H1 (cell line): ENCODE data around the gene INF2. TPM values are rescaled to one million over a fixed set of nuclear protein-coding genes. Genes with fewer than 3 reads are reported as not detected.

ENCODE experiments used
- CTCF ChIA-PET: fragments of 300-600 bp; sonication (Branson Sonifier 250); formaldehyde crosslinking; loops from one replicate; lab custom pipeline; 2021; ENCODE audit not compliant: partially characterized antibody; lab: Charles Lee
- POLR2A ChIA-PET: fragments of 300-600 bp; sonication (Branson Sonifier 250); formaldehyde crosslinking; loops from one replicate; lab custom pipeline; 2021; ENCODE audit warnings: inconsistent platforms; ENCODE audit not compliant: partially characterized antibody; lab: Charles Lee
- DNase-seq, 2 experiments: peaks; one replicate each; pipeline versions ENCODE4 v3.0.0 to v3.0.0-alpha.2; 2010 to 2022; ENCODE audit warnings: low spot score in 2 of 2, low read depth in 1 of 2, mixed read lengths in 1 of 2
- FAIRE-seq: peaks from 2 replicates; lab custom pipeline; 2011; peaks lifted over from hg19 to GRCh38; lab: Jason Lieb, UNC
- H2AFZ ChIP-seq: 2 replicates; pipeline ENCODE4 v1.8.1; 2012; ENCODE audit warnings: low read length, inconsistent platforms
- H2AK5ac ChIP-seq: 2 replicates; pipeline ENCODE4 v1.6.1; 2013; ENCODE audit warnings: low read depth, low read length
- H2BK120ac ChIP-seq: replicated peaks from 2 replicates; pipeline ENCODE3; 2013; ENCODE audit warnings: low read depth, low read length, inconsistent platforms
- H2BK12ac ChIP-seq: 2 replicates; pipeline ENCODE4 v1.6.1; 2013; ENCODE audit warnings: low read depth, low read length
- H2BK15ac ChIP-seq: 2 replicates; pipeline ENCODE4 v1.6.1; 2013; ENCODE audit warnings: low read length
- H2BK20ac ChIP-seq: 2 replicates; pipeline ENCODE4 v1.6.1; 2013; ENCODE audit warnings: low read length
- H2BK5ac ChIP-seq: 2 replicates; pipeline ENCODE4 v1.6.1; 2013; ENCODE audit warnings: low read depth, low read length
- H3K14ac ChIP-seq: 2 replicates; pipeline ENCODE4 v1.6.1; 2013; ENCODE audit warnings: inconsistent platforms; ENCODE audit not compliant: insufficient read length
- H3K18ac ChIP-seq: 2 replicates; pipeline ENCODE4 v1.6.1; 2013; ENCODE audit warnings: low read length; ENCODE audit errors: extremely low read depth
- H3K23ac ChIP-seq: 2 replicates; pipeline ENCODE4 v1.6.1; 2013; ENCODE audit warnings: inconsistent platforms; ENCODE audit not compliant: insufficient read length
- H3K23me2 ChIP-seq: 2 replicates; pipeline ENCODE4 v1.6.1; 2013; ENCODE audit warnings: low read depth, low read length
- H3K27ac ChIP-seq: 2 replicates; pipeline ENCODE4 v1.6.1; 2011; ENCODE audit warnings: low read depth, low read length, inconsistent platforms
- H3K27me3 ChIP-seq, 4 experiments: replicated peaks in 1 of 4; 1 replicate in 1 of 4; 2 replicates in 3 of 4; pipeline versions ENCODE4 v1.6.1 to v1.8.1; 2011 to 2013; ENCODE audit warnings: low read length in 3 of 4, mild to moderate bottlenecking in 3 of 4, inconsistent platforms in 2 of 4, mixed read lengths in 2 of 4, moderate library complexity in 1 of 4; ENCODE audit not compliant: control insufficient read depth in 3 of 4, insufficient read depth in 3 of 4; ENCODE audit errors: extremely low read depth in 1 of 4
- H3K36me3 ChIP-seq, 4 experiments: 2 replicates each; pipeline versions ENCODE4 v1.6.1 to v1.8.1; 2011 to 2013; ENCODE audit warnings: mild to moderate bottlenecking in 4 of 4, low read length in 3 of 4, moderate library complexity in 2 of 4, control low read depth in 1 of 4, inconsistent platforms in 1 of 4; ENCODE audit not compliant: insufficient read depth in 4 of 4, control insufficient read depth in 2 of 4
- H3K4ac ChIP-seq: replicated peaks from 2 replicates; pipeline ENCODE3; 2013; ENCODE audit warnings: low read length, low read depth, mixed read lengths, inconsistent platforms; ENCODE audit not compliant: insufficient read length
- H3K4me1 ChIP-seq, 4 experiments: replicated peaks in 1 of 4; 1 replicate in 1 of 4; 2 replicates in 3 of 4; pipeline versions ENCODE4 v1.6.1 to v1.8.1; 2011 to 2013; ENCODE audit warnings: low read length in 3 of 4, inconsistent platforms in 2 of 4, mixed read lengths in 1 of 4; ENCODE audit not compliant: insufficient read depth in 4 of 4, control insufficient read depth in 3 of 4
- H3K4me2 ChIP-seq, 2 experiments: 2 replicates each; pipeline versions ENCODE4 v1.6.1 to v1.8.1; 2011 to 2013; ENCODE audit warnings: low read depth in 2 of 2, low read length in 2 of 2, control low read depth in 1 of 2, inconsistent platforms in 1 of 2, mild to moderate bottlenecking in 1 of 2; ENCODE audit not compliant: insufficient read depth in 1 of 2
- H3K4me3 ChIP-seq, 4 experiments: fragments of 200-600, 300-600 bp in 1 of 4; sonication (generic), shearing (Covaris generic), sonication (Bioruptor Twin) in 1 of 4; 2 replicates each; pipeline versions ENCODE4 v1.5.1 to v1.8.1; 2011 to 2016; ENCODE audit warnings: low read length in 4 of 4, low read depth in 3 of 4, control low read depth in 2 of 4, inconsistent platforms in 2 of 4, mild to moderate bottlenecking in 2 of 4, mixed read lengths in 1 of 4, moderate library complexity in 1 of 4; ENCODE audit not compliant: insufficient read depth in 2 of 4; ENCODE audit errors: extremely low read depth in 1 of 4
- H3K56ac ChIP-seq: replicated peaks from 2 replicates; pipeline ENCODE3; 2013; ENCODE audit warnings: low read depth, mild to moderate bottlenecking, mixed read lengths, low read length, inconsistent platforms; ENCODE audit not compliant: insufficient read length
- H3K79me1 ChIP-seq: 2 replicates; pipeline ENCODE4 v1.6.1; 2013; ENCODE audit warnings: low read depth, low read length, control low read depth
- H3K79me2 ChIP-seq, 2 experiments: 2 replicates each; pipeline versions ENCODE4 v1.6.1 to v1.8.1; 2012 to 2013; ENCODE audit warnings: low read length in 2 of 2, mild to moderate bottlenecking in 2 of 2, inconsistent platforms in 1 of 2; ENCODE audit not compliant: insufficient read depth in 2 of 2, control insufficient read depth in 1 of 2
- H3K9ac ChIP-seq, 4 experiments: replicated peaks in 1 of 4; 1 replicate in 1 of 4; 2 replicates in 3 of 4; pipeline versions ENCODE4 v1.6.1 to v1.8.1; 2011 to 2013; ENCODE audit warnings: low read depth in 3 of 4, low read length in 3 of 4, control low read depth in 2 of 4, mild to moderate bottlenecking in 2 of 4, moderate library complexity in 2 of 4, inconsistent platforms in 1 of 4; ENCODE audit errors: extremely low read depth in 1 of 4
- H3K9me3 ChIP-seq, 2 experiments: 2 replicates each; pipeline versions ENCODE4 v1.6.1 to v1.8.1; 2012 to 2013; ENCODE audit warnings: mild to moderate bottlenecking in 2 of 2, moderate library complexity in 2 of 2, control low read depth in 1 of 2, inconsistent platforms in 1 of 2, low read depth in 1 of 2, low read length in 1 of 2, mixed read lengths in 1 of 2; ENCODE audit not compliant: insufficient read depth in 2 of 2
- H4K20me1 ChIP-seq, 2 experiments: replicated peaks in 1 of 2; 2 replicates each; pipeline versions ENCODE3 to v1.8.1; 2011 to 2013; ENCODE audit warnings: inconsistent platforms in 2 of 2, low read length in 2 of 2, mild to moderate bottlenecking in 1 of 2; ENCODE audit not compliant: insufficient read depth in 2 of 2, control insufficient read depth in 1 of 2
- H4K5ac ChIP-seq: 2 replicates; pipeline ENCODE4 v1.6.1; 2013; ENCODE audit warnings: low read length, low read depth, mixed read lengths, inconsistent platforms; ENCODE audit not compliant: insufficient read length
- H4K8ac ChIP-seq: 2 replicates; pipeline ENCODE4 v1.8.0; 2013; ENCODE audit warnings: mild to moderate bottlenecking, moderate library complexity, low read length, inconsistent platforms; ENCODE audit not compliant: insufficient read depth; ENCODE audit errors: extremely low read depth
- H4K91ac ChIP-seq: replicated peaks from 2 replicates; pipeline ENCODE3; 2013; ENCODE audit warnings: low read length, mixed read lengths, inconsistent platforms; ENCODE audit not compliant: insufficient read length
- BCL11A ChIP-seq, 2 experiments: IDR thresholded peaks; one replicate each; pipeline ENCODE4 v1.6.1; 2011; ENCODE audit warnings: low read depth in 2 of 2, low read length in 2 of 2, mild to moderate bottlenecking in 2 of 2
- CHD2 ChIP-seq: IDR thresholded peaks from 2 replicates; pipeline ENCODE4 v1.6.1; 2012; ENCODE audit warnings: low read length, improper control_type of control experiment
- HDAC6 ChIP-seq: IDR thresholded peaks from one replicate; pipeline ENCODE4 v1.7.1; 2012; ENCODE audit warnings: low read depth, mild to moderate bottlenecking, inconsistent platforms, low read length, moderate library complexity
- KDM4A ChIP-seq: IDR thresholded peaks from one replicate; pipeline ENCODE4 v1.7.1; 2012; ENCODE audit warnings: low read depth, mild to moderate bottlenecking, moderate library complexity, low read length, inconsistent platforms; ENCODE audit not compliant: severe bottlenecking
- POLR2A ChIP-seq, 2 experiments: IDR thresholded peaks; 1 replicate in 1 of 2; 2 replicates in 1 of 2; pipeline ENCODE4 v1.6.1; 2011; ENCODE audit warnings: low read depth in 2 of 2, low read length in 2 of 2, mild to moderate bottlenecking in 2 of 2; ENCODE audit errors: control extremely low read depth in 1 of 2
- WGBS, 2 experiments: shearing (Covaris generic) in 1 of 2; methylation state at CpG; one replicate each; pipeline versions ENCODE4 v1.1.6 to v1.1.7; 2013 to 2015; ENCODE audit warnings: low lambda C conversion rate in 2 of 2, mixed read lengths in 2 of 2, inconsistent platforms in 1 of 2, low coverage in 1 of 2, missing lambda C conversion rate in 1 of 2; ENCODE audit not compliant: insufficient replicate concordance in 2 of 2, insufficient coverage in 1 of 2, insufficient read length in 1 of 2; ENCODE audit errors: extremely low coverage in 1 of 2, missing lambda C conversion rate in 1 of 2; 5-methylcytosine and 5-hydroxymethylcytosine counted together
- polyA plus RNA-seq, 7 experiments: library from polyadenylated mRNA; depleted of rRNA in 3 of 7; stranded (reverse) in 5 of 7; unstranded in 2 of 7; fragments of >200 nt in 5 of 7; fragments of 200-250 nt in 2 of 7; gene quantifications; 1 replicate in 5 of 7; 2 replicates in 1 of 7; 4 replicates in 1 of 7; pipeline versions ENCODE4 v1.2.1 to v1.2.3, GENCODE V29; 2011 to 2013; ENCODE audit warnings: missing spikeins in 2 of 7, mixed read lengths in 2 of 7
- total RNA-seq: library from RNA; stranded (reverse); fragmentation: NEBNext Ultra II Directional; extraction: Animal tissue kit (Norgen Biotek cat#: 25700); gene quantifications from 2 replicates; pipeline ENCODE4 v1.2.1, GENCODE V29; 2021
- TF ChIP-seq, protein P1 (sequence below), 3 experiments: IDR thresholded peaks; 1 replicate in 2 of 3; 2 replicates in 1 of 3; pipeline versions ENCODE4 v1.5.1 to v1.6.1; 2011; ENCODE audit warnings: low read length in 3 of 3, mild to moderate bottlenecking in 3 of 3, inconsistent platforms in 2 of 3, low read depth in 1 of 3, moderate library complexity in 1 of 3; ENCODE audit not compliant: insufficient read depth in 1 of 3; ENCODE audit errors: control extremely low read depth in 1 of 3
- TF ChIP-seq, protein P2 (sequence below): IDR thresholded peaks from 2 replicates; pipeline ENCODE4 v1.6.1; 2012; ENCODE audit warnings: low read length, inconsistent platforms

INF2 gene
- total and polyA plus RNA-seq, 2 of the 8 experiments (the other 6 are each of a cell fraction or from before 2014, with no cell fraction given): 29.1 to 59.5 TPM

- DNase-seq: peak in 1 of 2 experiments; percentile 38
- no peaks in the 10 kb centered on the region for H3K36me3 ChIP-seq
- H3K9me3 ChIP-seq: no peaks in the 10 kb centered on the region
- no peak overlapping the region for H3K56ac ChIP-seq
- H2BK12ac ChIP-seq: 0 out of 2 replicates have a peak overlapping the region, but pooled peaks have one; percentile 17
- no peak overlapping the region for H2AK5ac ChIP-seq
- POLR2A ChIA-PET: interaction anchor here (1.2 to 9.8 kb wide), 3 partner anchors 9 to 19 kb away, joined by 3 to 94 read pairs (median 71); no protein-coding TSS in a partner anchor
- no peak overlapping the region for H4K5ac ChIP-seq
- 0 out of 2 replicates have a peak overlapping the region, but pooled peaks have one; percentile 37 for H2BK15ac ChIP-seq
- H3K4me2 ChIP-seq: no peak overlapping the region
- no peak overlapping the region; the same call in 1 of the 2 replicates for H2BK20ac ChIP-seq
- FAIRE-seq: no peak
- no peak overlapping the region for H3K27ac ChIP-seq
- no peak overlapping the region for H2BK5ac ChIP-seq
- peaks cover 11 to 53% (median 46%) of the 10 kb centered on the region in 4 experiments for H3K4me1 ChIP-seq
- CTCF ChIA-PET: interaction anchor here (1.1 to 1.8 kb wide), 4 partner anchors 19 to 41 kb away, joined by 3 to 8 read pairs (median 4); no protein-coding TSS in a partner anchor
- H2BK120ac ChIP-seq: no peak overlapping the region
- no peak overlapping the region for H3K23ac ChIP-seq
- no peaks in the 10 kb centered on the region; a peak in 2 of 7 replicates for H3K27me3 ChIP-seq
- H3K23me2 ChIP-seq: peaks cover 19% of the 10 kb centered on the region; the same call in 1 of the 2 replicates
- H4K91ac ChIP-seq: no peak overlapping the region
- H2AFZ ChIP-seq: no peak overlapping the region
- H3K14ac ChIP-seq: no peak overlapping the region
- 87% methylated on average over 3 of the region's 4 CpGs; no CpG with 5 or more reads in 1 of the 2 experiments for WGBS, 2 experiments
- no peak overlapping the region for H4K8ac ChIP-seq
- no peak overlapping the region for H3K18ac ChIP-seq
- H3K4me3 ChIP-seq: no peak overlapping the region
- peaks cover 0 to 6% of the 10 kb centered on the region in 2 experiments; a peak in 2 of 4 replicates for H3K79me2 ChIP-seq
- H3K4ac ChIP-seq: no peak overlapping the region
- peaks cover 0 to 5% of the 10 kb centered on the region in 2 experiments for H4K20me1 ChIP-seq
- H3K79me1 ChIP-seq: peaks cover 3% of the 10 kb centered on the region
- H3K9ac ChIP-seq: no peak overlapping the region
- no peak for TF ChIP-seq HDAC6
- no peak for TF ChIP-seq CHD2
- no peak for TF ChIP-seq KDM4A
- TF ChIP-seq, protein P1, sequence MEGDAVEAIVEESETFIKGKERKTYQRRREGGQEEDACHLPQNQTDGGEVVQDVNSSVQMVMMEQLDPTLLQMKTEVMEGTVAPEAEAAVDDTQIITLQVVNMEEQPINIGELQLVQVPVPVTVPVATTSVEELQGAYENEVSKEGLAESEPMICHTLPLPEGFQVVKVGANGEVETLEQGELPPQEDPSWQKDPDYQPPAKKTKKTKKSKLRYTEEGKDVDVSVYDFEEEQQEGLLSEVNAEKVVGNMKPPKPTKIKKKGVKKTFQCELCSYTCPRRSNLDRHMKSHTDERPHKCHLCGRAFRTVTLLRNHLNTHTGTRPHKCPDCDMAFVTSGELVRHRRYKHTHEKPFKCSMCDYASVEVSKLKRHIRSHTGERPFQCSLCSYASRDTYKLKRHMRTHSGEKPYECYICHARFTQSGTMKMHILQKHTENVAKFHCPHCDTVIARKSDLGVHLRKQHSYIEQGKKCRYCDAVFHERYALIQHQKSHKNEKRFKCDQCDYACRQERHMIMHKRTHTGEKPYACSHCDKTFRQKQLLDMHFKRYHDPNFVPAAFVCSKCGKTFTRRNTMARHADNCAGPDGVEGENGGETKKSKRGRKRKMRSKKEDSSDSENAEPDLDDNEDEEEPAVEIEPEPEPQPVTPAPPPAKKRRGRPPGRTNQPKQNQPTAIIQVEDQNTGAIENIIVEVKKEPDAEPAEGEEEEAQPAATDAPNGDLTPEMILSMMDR (IDR thresholded peaks at IDR 0.05; ENCODE audit: control extremely low read depth in 1 of 3, insufficient read depth in 1 of 3, low read depth in 1 of 3, low read length in 3 of 3): peak in 2 of 3 experiments; percentile 32 to 37; a peak in 2 of 4 replicates
- TF ChIP-seq BCL11A (IDR thresholded peaks at IDR 0.05; ENCODE audit: low read depth in 2 of 2, low read length in 2 of 2): no peak
- TF ChIP-seq, protein P2, sequence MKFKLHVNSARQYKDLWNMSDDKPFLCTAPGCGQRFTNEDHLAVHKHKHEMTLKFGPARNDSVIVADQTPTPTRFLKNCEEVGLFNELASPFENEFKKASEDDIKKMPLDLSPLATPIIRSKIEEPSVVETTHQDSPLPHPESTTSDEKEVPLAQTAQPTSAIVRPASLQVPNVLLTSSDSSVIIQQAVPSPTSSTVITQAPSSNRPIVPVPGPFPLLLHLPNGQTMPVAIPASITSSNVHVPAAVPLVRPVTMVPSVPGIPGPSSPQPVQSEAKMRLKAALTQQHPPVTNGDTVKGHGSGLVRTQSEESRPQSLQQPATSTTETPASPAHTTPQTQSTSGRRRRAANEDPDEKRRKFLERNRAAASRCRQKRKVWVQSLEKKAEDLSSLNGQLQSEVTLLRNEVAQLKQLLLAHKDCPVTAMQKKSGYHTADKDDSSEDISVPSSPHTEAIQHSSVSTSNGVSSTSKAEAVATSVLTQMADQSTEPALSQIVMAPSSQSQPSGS: no peak
- TF ChIP-seq POLR2A (IDR thresholded peaks at IDR 0.05; ENCODE audit: control extremely low read depth in 1 of 2, low read depth in 2 of 2, low read length in 2 of 2): no peak
Measured at GRCh38 chr14:104685216-104685997, 4.0 kb upstream of the INF2 start.
